ENCODE results near the gene LRRC45.

LRRC45 gene

GRCh38 chr17:82029391-82029790 is 6.3 kb downstream of the LRRC45 start:
- peaks cover 13% of the 10 kb centered on the region for H3K27me3 Mint-ChIP-seq (ENCODE audit: low read depth)
- no peaks in the 10 kb centered on the region for H3K4me1 Mint-ChIP-seq
- H3K27ac Mint-ChIP-seq, result no peak overlapping the region
- no peaks in the 10 kb centered on the region for H3K36me3 Mint-ChIP-seq (ENCODE audit: low read depth)
- no peaks in the 10 kb centered on the region for H3K9me3 Mint-ChIP-seq
- H3K4me3 Mint-ChIP-seq, result peak overlapping the region; percentile 75 to 80 (median 76)
- TF ChIP-seq CTCF (IDR thresholded peaks at IDR 0.05; ENCODE audit: unreplicated experiment in 3 of 3), result no peak

GRCh38 chr17:82029990-82030469 is 6.9 kb downstream of the LRRC45 start:
- H3K9me3 Mint-ChIP-seq, result no peaks in the 10 kb centered on the region
- peaks cover 14% of the 10 kb centered on the region for H3K27me3 Mint-ChIP-seq (ENCODE audit: low read depth)
- H3K4me3 Mint-ChIP-seq, result peak overlapping the region in 2 of 3 experiments; percentile 75 to 80
- no peak overlapping the region for H3K27ac Mint-ChIP-seq
- peaks cover 2% of the 10 kb centered on the region for H3K4me1 Mint-ChIP-seq
- H3K36me3 Mint-ChIP-seq (ENCODE audit: low read depth), result no peaks in the 10 kb centered on the region
- no peak for TF ChIP-seq CTCF (IDR thresholded peaks at IDR 0.05; ENCODE audit: unreplicated experiment in 3 of 3)

- Mint-ChIP-seq H3K27me3 (ENCODE audit: low read depth) (peaks cover 16% of the 10 kb centered on the region), H3K36me3 (ENCODE audit: low read depth) (no peaks in the 10 kb centered on the region), H3K27ac (no peak overlapping the region), H3K9me3 (no peaks in the 10 kb centered on the region), H3K4me3 (peak overlapping the region; percentile 83 to 84 (median 84)), H3K4me1 (peaks cover 9% of the 10 kb centered on the region)
- peak; percentile 92 to 95 (median 93) for TF ChIP-seq CTCF (IDR thresholded peaks at IDR 0.05; ENCODE audit: unreplicated experiment in 3 of 3)
Observed at GRCh38 chr17:82030470-82031302, 7.6 kb downstream of the LRRC45 start.

- H3K27ac Mint-ChIP-seq, result no peak within 1 kb of the TSS
- peaks cover 16% of the 10 kb centered on the region for H3K27me3 Mint-ChIP-seq (ENCODE audit: low read depth)
- H3K36me3 Mint-ChIP-seq (ENCODE audit: low read depth), result no peaks in the 10 kb centered on the region
- H3K9me3 Mint-ChIP-seq, result no peaks in the 10 kb centered on the region
- no peak for TF ChIP-seq CTCF (IDR thresholded peaks at IDR 0.05; ENCODE audit: unreplicated experiment in 3 of 3)
- peaks cover 9% of the 10 kb centered on the region for H3K4me1 Mint-ChIP-seq
- peak within 1 kb of the TSS; percentile 83 to 84 (median 84) for H3K4me3 Mint-ChIP-seq
Observed at GRCh38 chr17:82031303-82031884, 8.3 kb downstream of the LRRC45 start, which contains the start of gene RAC3. Gene RAC3 (plus strand): TSS chr17:82031678. CDS start chr17:82031762, 84 bp downstream.

GRCh38 chr17:82031885-82032627 is 9.0 kb downstream of the LRRC45 start:
- Mint-ChIP-seq H3K27ac (no peak overlapping the region), H3K9me3 (no peaks in the 10 kb centered on the region), H3K4me1 (peaks cover 9% of the 10 kb centered on the region), H3K36me3 (ENCODE audit: low read depth) (no peaks in the 10 kb centered on the region), H3K27me3 (ENCODE audit: low read depth) (peaks cover 16% of the 10 kb centered on the region), H3K4me3 (peak overlapping the region; percentile 61 to 78 (median 66))
- no peak for TF ChIP-seq CTCF (IDR thresholded peaks at IDR 0.05; ENCODE audit: unreplicated experiment in 3 of 3)
